ENCODE data around the gene ADGB.

DNA sequence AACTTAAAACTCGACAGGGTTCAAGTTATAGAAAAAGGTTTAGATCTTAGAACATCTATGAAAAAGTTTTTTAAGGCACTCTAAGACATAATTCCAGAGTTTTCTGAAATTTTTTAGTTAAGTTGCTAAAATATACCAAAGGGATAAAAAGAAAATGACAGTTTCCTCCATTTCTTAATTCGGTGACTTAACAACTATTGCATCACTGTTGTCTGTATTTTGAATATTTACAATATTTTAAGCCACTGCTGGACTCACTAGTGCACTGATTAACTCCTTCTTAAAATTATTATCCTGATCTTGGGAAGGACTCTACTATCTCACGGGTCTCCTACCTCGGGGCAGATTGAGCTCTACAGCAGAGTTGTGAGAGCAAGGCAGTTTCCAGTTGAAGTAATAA lies 91.0 kb downstream of the ADGB start:
- TF ChIP-seq POLR2A (IDR thresholded peaks at IDR 0.05), result no peak
- no peak for TF ChIP-seq POLR2AphosphoS5 (IDR thresholded peaks at IDR 0.05)
- TF ChIP-seq, protein P1, sequence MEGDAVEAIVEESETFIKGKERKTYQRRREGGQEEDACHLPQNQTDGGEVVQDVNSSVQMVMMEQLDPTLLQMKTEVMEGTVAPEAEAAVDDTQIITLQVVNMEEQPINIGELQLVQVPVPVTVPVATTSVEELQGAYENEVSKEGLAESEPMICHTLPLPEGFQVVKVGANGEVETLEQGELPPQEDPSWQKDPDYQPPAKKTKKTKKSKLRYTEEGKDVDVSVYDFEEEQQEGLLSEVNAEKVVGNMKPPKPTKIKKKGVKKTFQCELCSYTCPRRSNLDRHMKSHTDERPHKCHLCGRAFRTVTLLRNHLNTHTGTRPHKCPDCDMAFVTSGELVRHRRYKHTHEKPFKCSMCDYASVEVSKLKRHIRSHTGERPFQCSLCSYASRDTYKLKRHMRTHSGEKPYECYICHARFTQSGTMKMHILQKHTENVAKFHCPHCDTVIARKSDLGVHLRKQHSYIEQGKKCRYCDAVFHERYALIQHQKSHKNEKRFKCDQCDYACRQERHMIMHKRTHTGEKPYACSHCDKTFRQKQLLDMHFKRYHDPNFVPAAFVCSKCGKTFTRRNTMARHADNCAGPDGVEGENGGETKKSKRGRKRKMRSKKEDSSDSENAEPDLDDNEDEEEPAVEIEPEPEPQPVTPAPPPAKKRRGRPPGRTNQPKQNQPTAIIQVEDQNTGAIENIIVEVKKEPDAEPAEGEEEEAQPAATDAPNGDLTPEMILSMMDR (IDR thresholded peaks at IDR 0.05), result no peak
